Measurements from ENCODE around the gene VEGFA. TPM values are rescaled to one million over a fixed set of nuclear protein-coding genes. Genes with fewer than 3 reads are reported as not detected.

The VEGFA gene
- total and polyA plus RNA-seq, 2 experiments from 2014 or later: 199 to 626 TPM

- DNase-seq (ENCODE audit: low read depth in 1 of 2, low spot score in 1 of 2): no peak
- H3K4me1 ChIP-seq (ENCODE audit: low read depth): peaks cover 9% of the 10 kb centered on the region
- H3K9me3 ChIP-seq (ENCODE audit: low read depth): no peaks in the 10 kb centered on the region
- TF ChIP-seq CTCF (IDR thresholded peaks at IDR 0.05; ENCODE audit: low read depth, low read length): no peak
- no peak overlapping the region for H3K4me3 ChIP-seq
- H3K36me3 ChIP-seq: no peaks in the 10 kb centered on the region
- no peaks in the 10 kb centered on the region for H3K27me3 ChIP-seq
- no peak overlapping the region for H3K27ac ChIP-seq
Observed at GRCh38 chr6:43743682-43744381, 26.2 kb upstream of the VEGFA start.

- TF ChIP-seq CTCF (IDR thresholded peaks at IDR 0.05; ENCODE audit: low read depth, low read length): no peak
- H3K27ac ChIP-seq: no peak overlapping the region
- H3K27me3 ChIP-seq: no peaks in the 10 kb centered on the region
- no peaks in the 10 kb centered on the region for H3K36me3 ChIP-seq
- peaks cover 9% of the 10 kb centered on the region for H3K4me1 ChIP-seq (ENCODE audit: low read depth)
- H3K4me3 ChIP-seq: no peak overlapping the region
- no peak for DNase-seq (ENCODE audit: low read depth in 1 of 2, low spot score in 1 of 2)
- no peaks in the 10 kb centered on the region for H3K9me3 ChIP-seq (ENCODE audit: low read depth)
Observed at GRCh38 chr6:43744491-43744890, 25.5 kb upstream of the VEGFA start.

- H3K27me3 ChIP-seq: no peaks in the 10 kb centered on the region
- no peak for TF ChIP-seq CTCF (IDR thresholded peaks at IDR 0.05; ENCODE audit: low read depth, low read length)
- H3K9me3 ChIP-seq (ENCODE audit: low read depth): no peaks in the 10 kb centered on the region
- no peak for DNase-seq (ENCODE audit: low read depth in 1 of 2, low spot score in 1 of 2)
- peaks cover 6% of the 10 kb centered on the region for H3K4me1 ChIP-seq (ENCODE audit: low read depth)
- H3K36me3 ChIP-seq: no peaks in the 10 kb centered on the region
- H3K27ac ChIP-seq: no peak overlapping the region
- H3K4me3 ChIP-seq: no peak overlapping the region
Observed at GRCh38 chr6:43744931-43745727, 24.9 kb upstream of the VEGFA start.

- DNase-seq (ENCODE audit: low read depth in 1 of 2, low spot score in 1 of 2): no peak
- TF ChIP-seq CTCF (IDR thresholded peaks at IDR 0.05; ENCODE audit: low read depth, low read length): no peak
Observed at GRCh38 chr6:43746071-43746470, 23.9 kb upstream of the VEGFA start.

GRCh38 chr6:43746613-43747102 lies 23.4 kb upstream of the VEGFA start:
- H3K36me3 ChIP-seq: no peaks in the 10 kb centered on the region
- H3K4me1 ChIP-seq (ENCODE audit: low read depth): peaks cover 6% of the 10 kb centered on the region
- no peak overlapping the region for H3K27ac ChIP-seq
- H3K27me3 ChIP-seq: no peaks in the 10 kb centered on the region
- no peak for TF ChIP-seq CTCF (IDR thresholded peaks at IDR 0.05; ENCODE audit: low read depth, low read length)
- no peak overlapping the region for H3K4me3 ChIP-seq
- peak in 1 of 2 donors; percentile 49 for DNase-seq (ENCODE audit: low read depth in 1 of 2, low spot score in 1 of 2)
- H3K9me3 ChIP-seq (ENCODE audit: low read depth): no peaks in the 10 kb centered on the region

More at GRCh38 chr6:43746071-43746470, 23.9 kb upstream of the VEGFA start:
- H3K27me3 ChIP-seq: no peaks in the 10 kb centered on the region
- H3K36me3 ChIP-seq: no peaks in the 10 kb centered on the region
- no peak overlapping the region for H3K4me3 ChIP-seq
- no peaks in the 10 kb centered on the region for H3K9me3 ChIP-seq (ENCODE audit: low read depth)
- H3K27ac ChIP-seq: no peak overlapping the region
- peaks cover 6% of the 10 kb centered on the region for H3K4me1 ChIP-seq (ENCODE audit: low read depth)
